AG04449 (cell line): Measurements from ENCODE around the gene KRTAP15-1.
A peak's percentile ranks its signal among the peaks of the same experiment; 100 is the strongest.

Experiments used
- CTCF ChIA-PET: fragments of 350-600 bp; formaldehyde crosslinking; extraction: SDS; loops from one replicate; lab custom pipeline; 2021; ENCODE audit warnings: antibody characterized with exemption; lab: Yijun Ruan, JAX
- POLR2A ChIA-PET: fragments of 400-600, 350-600 bp; formaldehyde crosslinking; extraction: SDS; loops from one replicate; lab custom pipeline; 2020; ENCODE audit warnings: antibody characterized with exemption, inconsistent platforms; lab: Yijun Ruan, JAX
- DNase-seq: peaks from one replicate; pipeline ENCODE4 v3.0.0-alpha.2; 2010; ENCODE audit warnings: low read depth, low spot score
- H3K4me3 ChIP-seq: 2 replicates; pipeline ENCODE4 v1.5.1; 2011; ENCODE audit warnings: low read depth, mild to moderate bottlenecking, control low read depth, low read length
- TF ChIP-seq, protein P1 (sequence below): IDR thresholded peaks from one replicate; pipeline ENCODE4 v1.5.1; 2011; ENCODE audit warnings: mild to moderate bottlenecking, moderate library complexity, low read length, control low read depth, inconsistent platforms; ENCODE audit not compliant: insufficient read depth; ENCODE audit errors: missing control alignments

Gene KRTAP15-1

GRCh38 chr21:30426731-30427130 lies 13.3 kb upstream of the KRTAP15-1 start:
- ChIA-PET CTCF (no interaction called here), POLR2A (no interaction called here)
- H3K4me3 ChIP-seq = no peak overlapping the region
- DNase-seq = no peak
- TF ChIP-seq, protein P1, sequence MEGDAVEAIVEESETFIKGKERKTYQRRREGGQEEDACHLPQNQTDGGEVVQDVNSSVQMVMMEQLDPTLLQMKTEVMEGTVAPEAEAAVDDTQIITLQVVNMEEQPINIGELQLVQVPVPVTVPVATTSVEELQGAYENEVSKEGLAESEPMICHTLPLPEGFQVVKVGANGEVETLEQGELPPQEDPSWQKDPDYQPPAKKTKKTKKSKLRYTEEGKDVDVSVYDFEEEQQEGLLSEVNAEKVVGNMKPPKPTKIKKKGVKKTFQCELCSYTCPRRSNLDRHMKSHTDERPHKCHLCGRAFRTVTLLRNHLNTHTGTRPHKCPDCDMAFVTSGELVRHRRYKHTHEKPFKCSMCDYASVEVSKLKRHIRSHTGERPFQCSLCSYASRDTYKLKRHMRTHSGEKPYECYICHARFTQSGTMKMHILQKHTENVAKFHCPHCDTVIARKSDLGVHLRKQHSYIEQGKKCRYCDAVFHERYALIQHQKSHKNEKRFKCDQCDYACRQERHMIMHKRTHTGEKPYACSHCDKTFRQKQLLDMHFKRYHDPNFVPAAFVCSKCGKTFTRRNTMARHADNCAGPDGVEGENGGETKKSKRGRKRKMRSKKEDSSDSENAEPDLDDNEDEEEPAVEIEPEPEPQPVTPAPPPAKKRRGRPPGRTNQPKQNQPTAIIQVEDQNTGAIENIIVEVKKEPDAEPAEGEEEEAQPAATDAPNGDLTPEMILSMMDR = no peak

DNA sequence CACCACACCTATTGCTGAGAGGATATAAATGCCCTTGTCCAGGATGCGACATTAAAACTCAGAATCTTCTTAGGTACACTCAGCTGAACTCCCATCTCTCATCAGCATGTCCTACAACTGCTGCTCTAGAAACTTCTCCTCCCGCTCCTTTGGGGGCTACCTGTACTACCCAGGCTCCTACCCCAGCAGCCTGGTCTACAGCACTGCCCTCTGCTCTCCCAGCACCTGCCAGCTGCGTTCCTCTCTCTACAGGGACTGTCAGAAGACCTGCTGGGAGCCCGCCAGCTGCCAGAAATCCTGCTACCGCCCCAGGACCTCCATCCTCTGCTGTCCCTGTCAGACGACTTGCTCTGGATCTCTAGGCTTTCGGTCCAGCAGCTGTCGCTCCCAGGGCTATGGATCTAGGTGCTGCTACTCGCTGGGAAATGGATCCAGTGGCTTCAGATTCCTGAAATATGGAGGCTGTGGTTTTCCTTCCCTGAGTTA lies 9.9 kb upstream of the KRTAP15-1 start, which contains the start of gene KRTAP13-4:
TSS of gene KRTAP13-4 (plus strand) at position 51 of the 486 bp plus-strand sequence. CDS start at position 107, 56 bp downstream.
- ChIA-PET POLR2A (no interaction called here), CTCF (no interaction called here)
- TF ChIP-seq, protein P1 = no peak
- H3K4me3 ChIP-seq = no peak within 1 kb of the TSS
- DNase-seq = no peak

DNA sequence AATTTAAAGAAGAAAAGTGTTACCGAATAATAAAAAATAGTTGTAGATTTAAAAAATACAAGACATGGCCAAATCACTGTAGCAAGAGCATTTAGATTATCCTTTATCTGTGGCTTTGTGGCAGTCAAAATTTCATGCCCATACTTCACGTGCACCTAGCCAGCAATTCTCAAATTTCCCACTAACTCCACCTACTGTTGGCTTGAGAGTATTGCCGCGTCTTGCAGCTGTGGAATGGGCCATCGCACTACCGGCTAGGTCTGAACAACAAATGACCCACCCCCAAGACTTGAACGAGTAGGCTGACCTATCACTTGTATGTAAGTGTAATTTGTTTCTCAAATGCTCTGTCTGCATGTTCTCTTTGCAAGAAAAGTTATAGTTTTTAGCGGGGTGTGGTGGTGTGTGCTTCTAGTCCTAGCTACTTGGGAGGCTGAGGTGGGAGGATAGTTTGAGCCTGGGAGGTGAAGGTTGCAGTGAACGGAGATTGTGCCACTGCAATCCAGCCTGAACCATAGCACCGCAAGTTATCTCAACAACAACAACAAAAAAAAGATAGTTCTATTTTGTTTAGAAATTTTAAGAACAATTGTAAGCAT lies 5.9 kb upstream of the KRTAP15-1 start:
- POLR2A ChIA-PET = no interaction called here
- DNase-seq = no peak
- H3K4me3 ChIP-seq = no peak overlapping the region
- TF ChIP-seq, protein P1 = peak; percentile 52
- CTCF ChIA-PET = no interaction called here

- CTCF ChIA-PET = no interaction called here
- DNase-seq = no peak
- TF ChIP-seq, protein P1 = no peak
- H3K4me3 ChIP-seq = no peak overlapping the region
- POLR2A ChIA-PET = no interaction called here
Observed at GRCh38 chr21:30437010-30437565, 3.0 kb upstream of the KRTAP15-1 start.

- DNase-seq = no peak
- no peak overlapping the region for H3K4me3 ChIP-seq
- POLR2A ChIA-PET = no interaction called here
- TF ChIP-seq, protein P1 = no peak
- CTCF ChIA-PET = no interaction called here
Observed at GRCh38 chr21:30443226-30443625, 3.2 kb downstream of the KRTAP15-1 start.

DNA sequence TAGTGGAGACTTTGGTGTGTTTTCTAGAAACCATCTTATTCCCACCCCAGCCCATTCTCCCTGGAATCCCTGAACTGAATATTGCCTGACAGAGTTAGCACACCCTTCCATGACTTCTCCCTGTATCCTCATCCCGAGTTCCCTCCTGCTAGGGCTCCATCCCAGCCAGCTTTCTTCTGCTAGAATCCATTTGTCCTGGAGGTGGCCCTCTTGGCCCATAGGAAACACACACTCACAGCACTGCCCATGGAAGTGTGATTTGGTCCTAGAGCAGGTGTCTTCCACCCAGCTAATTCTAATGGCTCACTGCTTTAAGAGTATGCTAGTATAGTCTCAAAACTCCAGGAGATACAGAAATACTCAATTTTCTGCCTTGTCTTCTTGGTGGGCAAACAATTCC lies 4.1 kb downstream of the KRTAP15-1 start:
- TF ChIP-seq, protein P1 = no peak
- DNase-seq = no peak
- no peak overlapping the region for H3K4me3 ChIP-seq
- POLR2A ChIA-PET = no interaction called here
- CTCF ChIA-PET = no interaction called here
